Stimulated activated CD8-positive, alpha-beta memory T cell treated with anti-CD3 and anti-CD28 coated beads, Interleukin-15, amount 100 ng/mL, for 24 hours (primary cell): ENCODE measurements around the gene SEZ6L2.
A peak's percentile ranks its signal among the peaks of the same experiment; 100 is the strongest.
"Not testable (repeated sequence)": the region's sequence is repeated elsewhere in the genome, so short reads cannot be mapped to it uniquely, and the experiment has no call there.

ENCODE experiments used
- DNase-seq: peaks from one replicate; pipeline ENCODE4 v3.0.0-alpha.2; 2020; ENCODE audit warnings: low read depth

SEZ6L2 gene

DNA sequence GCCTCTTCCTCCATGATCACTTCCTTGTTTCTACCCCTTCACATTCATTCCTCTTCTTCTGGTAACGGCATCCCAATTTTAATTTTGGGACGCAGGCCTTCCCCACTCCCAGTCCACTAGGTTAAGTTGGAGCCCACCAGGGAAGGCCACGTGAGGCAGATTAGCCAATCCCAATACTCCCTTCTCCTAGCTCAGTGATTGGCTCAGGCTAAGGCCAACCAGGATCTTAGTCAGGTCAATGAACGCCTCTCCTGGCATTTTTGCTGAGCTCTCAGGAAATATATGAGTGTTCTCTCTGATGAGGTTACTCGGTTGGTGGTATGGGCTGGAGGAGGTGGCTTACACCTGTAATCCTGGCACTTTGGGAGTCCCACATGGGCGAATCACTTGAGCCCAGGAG is 15.4 kb downstream of the SEZ6L2 start:
- no peak for DNase-seq

DNA sequence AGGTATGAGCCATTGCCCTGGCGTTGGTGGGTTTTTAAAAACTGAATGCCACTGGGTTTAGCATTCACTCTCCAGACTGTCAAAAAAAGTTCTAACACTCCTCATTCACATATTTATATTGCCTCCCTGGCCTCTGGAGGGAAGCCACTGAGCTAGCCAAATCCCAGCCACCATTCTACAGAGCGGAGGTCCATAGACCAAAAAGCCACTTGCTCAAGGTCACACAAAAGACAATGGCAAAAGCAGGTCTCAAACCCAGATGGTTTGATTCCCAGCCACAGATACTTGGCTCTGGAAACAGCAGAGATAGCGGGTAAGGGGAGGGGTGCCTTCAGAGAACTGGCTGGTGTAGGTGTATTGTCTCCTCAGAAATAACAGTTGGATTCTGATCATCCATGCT is 18.3 kb downstream of the SEZ6L2 start:
- no peak for DNase-seq

DNA sequence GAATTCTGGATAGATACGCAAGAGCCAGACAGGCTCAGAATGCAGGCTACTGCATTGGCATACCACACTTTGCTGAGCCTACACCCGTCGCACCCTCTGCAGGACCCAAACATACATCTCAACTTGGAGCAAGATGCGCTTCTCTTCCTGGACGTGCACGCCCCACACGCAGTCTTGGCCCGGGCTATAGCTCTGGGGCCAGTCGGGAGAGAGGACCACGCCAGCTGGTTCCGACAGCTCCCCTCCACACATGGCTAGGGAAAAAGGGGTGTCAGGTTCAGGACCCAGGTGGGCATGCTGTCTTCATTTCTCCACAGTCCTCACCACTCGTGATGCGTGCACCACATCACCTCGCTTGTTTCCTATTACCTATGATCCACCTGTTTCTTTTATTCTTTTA is 21.2 kb downstream of the SEZ6L2 start:
- DNase-seq = no peak

DNA sequence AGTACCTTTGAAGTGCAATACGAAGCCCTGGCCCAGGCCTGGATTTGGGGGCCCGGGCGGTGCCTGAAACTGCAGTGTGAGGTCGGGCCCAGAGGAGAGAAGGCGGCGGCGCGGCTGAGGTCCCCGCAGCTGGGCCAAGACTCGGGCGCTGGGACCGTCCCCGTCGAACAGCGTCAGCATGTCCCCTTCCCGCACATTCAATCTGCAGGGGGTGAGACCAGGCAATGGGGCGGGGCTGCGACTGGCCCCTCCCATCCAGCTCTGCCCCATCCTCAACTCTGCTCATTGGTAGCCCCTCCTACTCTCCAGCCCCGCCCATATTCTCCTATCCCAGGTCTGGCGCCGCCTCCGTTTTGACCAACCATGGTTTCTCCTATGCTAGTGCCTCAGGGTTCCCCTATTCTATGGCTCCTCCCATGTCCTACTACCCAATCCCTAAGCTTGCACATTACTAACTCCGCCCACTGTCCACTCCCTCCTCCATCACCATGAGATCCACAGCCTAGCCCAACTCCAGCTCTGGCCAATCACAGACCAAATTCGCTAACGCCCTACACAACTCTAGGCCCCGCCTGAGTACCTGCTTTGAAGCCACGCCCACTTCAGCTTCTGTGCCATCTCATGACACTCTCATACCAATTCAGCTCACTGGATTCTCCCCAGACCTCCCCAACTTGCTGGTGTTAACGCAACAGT is 21.9 kb downstream of the SEZ6L2 start:
- no peak for DNase-seq

DNA sequence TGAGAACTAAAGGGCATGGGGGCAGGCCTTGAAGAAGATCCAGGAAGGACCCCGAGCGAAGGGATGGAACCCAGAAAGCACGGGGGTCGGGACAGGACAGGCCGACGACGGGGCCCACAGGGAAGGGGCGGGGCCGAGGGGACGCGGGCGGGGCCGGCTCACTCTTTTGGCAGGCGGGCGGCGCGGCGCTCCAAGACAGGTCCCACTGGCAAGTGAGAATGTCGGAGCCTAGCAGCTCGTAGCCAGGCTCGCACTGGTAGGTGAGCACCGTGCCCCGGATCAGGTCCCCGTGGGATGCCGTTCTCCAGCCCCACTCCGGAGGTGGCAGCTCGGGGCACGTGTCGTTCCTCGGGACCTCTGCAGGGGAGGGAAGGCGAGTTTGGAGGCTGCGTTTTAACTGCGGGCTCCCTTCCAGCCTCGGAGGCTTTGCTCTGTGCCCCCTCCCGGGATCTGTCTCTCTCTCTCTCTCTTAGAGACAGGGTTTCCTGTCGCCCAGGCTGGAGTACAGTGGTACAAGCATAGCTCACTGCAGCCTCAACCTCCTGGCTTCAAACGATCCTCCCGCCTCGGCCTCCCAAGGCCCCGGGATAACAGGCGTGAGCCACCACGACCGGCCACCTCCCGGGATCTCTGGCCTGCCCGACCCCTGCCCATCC is 22.6 kb downstream of the SEZ6L2 start:
- no peak for DNase-seq

DNA sequence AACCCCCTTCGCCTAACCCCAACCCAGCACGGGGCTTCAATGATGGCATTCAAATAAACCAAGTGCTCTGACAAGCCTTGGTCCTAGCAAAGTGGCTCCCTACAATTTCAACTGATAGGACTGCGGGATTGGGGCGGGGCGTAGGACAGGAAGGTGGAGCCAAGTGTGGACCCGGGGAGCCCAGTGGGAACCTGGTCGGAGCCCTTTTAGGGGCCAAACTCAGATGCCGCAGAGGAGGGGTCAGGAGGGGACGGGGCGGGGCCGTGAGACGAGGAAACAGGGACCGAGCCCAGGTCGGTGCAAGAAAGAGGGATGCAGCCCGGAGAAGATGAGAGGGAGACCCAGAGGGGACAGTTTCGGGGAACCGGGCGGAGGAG is 23.1 kb downstream of the SEZ6L2 start:
- DNase-seq = no peak

DNA sequence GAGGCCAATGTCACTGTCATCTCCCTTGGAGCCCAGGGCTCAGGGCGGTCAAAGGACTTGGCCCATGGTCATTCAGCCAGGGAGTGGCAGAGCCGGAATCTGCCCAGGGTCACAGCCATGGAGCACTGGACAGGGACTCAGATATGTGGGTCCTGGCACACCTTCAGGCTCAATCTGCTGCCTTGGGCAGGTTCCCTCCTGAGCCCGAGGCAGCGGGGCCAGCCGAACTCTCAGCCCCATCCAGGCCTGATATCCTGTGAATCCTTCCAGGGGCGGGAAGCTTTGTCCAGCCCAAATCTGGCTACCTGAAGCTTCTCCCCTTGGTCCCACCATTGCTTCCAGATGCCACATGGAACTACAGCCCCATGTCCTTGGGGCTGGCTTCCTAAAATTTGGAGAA is 24.1 kb downstream of the SEZ6L2 start:
- DNase-seq = no peak

DNA sequence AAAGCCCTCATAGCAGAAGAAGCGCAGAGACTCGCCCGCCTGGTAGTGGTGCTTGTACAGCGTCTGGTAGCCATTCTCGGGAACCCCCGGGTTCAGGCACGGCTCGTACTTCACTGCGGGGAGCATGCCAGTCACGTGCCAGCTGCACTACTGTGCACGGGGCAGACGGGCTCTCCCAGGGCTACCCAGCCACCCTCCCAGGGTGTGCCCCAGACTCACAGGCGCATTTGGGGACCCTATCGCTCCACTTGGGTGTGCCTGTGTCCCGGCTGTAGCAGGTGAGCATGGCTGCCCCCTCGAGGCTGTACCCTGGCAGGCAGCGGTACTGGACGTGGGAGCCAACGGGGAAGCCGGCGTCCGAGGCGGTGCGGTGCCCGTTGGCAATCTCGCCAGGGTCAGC is 26.0 kb downstream of the SEZ6L2 start:
- no peak for DNase-seq

DNA sequence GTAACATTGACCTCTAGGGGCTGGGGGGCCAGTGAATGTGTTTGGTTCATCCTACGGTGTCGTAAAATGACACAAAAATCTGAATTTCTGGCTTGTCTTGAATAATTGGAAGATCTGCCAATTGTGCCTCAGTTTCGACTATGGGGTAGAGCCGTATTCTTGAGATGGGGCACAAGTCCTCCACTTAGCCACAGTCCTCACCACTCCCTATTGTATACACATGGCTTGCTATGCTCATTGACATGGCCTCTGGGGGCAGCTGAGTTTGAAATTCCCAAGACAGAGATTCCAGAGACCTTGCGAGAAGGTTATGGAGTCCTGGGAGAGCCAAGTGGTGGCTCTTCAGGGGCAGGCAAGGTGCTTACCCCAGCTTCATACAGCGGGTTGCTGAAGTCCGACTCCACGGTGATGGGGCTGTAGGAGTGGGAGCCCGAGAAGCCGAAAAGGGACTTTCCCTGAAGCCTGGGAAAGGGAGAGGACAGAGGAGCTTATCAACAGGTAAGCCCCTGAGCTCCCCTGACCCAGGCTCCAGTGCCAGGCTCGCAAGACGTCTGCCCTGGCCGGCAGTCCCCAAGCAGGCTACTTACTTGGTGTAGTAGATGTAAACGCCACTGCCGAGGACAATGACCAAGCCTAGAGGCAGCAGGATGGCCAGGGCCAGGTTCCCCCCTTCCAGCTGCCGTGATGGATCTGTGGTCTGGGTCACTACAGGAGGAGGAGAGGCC is 27.4 kb downstream of the SEZ6L2 start:
- DNase-seq = no peak

DNA sequence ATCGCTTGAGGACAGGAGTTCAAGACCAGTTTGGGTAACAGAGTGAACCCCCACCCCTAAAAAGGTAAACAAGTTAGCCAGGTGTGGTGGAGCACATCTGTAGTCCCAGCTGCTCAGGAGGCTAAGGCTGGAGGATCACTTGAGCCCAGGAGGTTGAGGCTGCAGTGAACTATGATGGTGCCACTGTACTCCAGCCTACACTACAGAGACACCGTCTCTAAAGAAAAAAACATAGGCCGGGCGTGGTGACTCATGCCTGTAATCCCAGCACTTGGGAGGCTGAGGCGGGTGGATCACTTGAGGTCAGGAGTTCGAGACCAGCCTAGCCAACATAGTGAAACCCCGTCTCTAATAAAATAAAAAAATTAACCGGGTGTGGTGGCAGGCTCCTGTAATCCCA is 30.3 kb downstream of the SEZ6L2 start:
- not testable (repeated sequence) for DNase-seq

DNA sequence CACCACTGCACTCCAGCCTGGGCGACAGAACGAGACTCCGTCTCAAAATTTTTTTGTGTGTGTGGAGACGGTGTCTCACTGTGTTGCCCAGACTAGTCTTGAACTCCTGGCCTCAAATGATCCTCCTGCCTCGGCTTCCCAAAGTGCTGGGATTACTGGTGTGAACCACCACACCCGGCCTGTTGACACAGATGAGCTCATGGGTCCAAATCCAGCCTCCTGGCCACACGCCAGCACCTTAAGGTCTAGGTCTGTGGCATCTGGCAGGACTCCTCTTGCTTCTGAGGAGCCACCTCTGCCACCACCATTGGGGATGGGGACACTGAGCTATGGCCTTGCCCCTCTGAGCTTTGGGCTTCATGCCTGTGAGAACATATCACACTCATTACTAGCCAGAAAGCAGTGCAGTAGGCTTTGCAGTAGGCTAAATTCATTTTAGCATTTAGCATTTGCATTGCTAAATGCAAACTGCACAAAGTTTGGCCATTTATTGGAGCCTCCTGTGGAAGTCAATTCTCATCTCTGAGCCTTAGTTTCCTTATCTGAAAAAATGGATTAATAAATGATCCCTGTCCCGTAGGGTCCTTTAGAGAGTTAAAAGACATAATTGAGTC is 30.8 kb downstream of the SEZ6L2 start:
- no peak for DNase-seq

DNA sequence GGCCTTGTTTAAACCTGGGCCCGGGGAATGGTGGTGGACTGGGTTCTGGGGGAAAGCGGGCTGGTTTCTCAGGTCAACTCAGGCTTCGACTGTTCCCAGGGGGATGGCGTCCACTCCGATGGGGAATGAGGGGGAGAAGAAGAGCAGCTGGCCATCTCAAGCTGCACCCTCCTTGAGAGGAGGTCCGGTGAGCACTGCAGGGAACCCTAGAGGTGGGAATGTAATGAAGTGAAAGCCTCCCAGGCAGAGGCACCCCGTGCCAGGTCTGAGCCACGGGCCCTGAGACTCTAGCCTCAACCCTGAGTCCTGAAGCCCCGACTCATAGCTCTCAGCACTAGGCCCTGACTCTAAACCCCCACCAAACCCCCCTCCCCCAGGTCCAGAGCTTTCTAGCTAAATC is 35.1 kb downstream of the SEZ6L2 start:
- no peak for DNase-seq

DNA sequence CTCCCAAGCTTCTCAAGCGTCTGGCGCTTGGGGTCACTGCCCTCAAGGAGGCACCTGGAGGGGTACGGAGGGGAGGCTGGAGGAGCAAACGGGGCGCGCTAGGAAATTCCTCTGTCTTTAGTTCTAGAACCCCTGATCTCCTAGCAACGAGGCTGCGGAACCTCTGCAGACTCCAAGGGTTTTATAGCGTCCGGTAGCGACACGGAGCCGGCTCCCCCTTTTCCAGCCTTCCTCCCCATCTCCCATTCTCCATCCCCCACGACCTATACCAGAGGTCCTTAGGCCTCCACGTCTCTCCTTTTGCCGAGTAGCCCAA is 35.7 kb downstream of the SEZ6L2 start:
- DNase-seq = no peak

DNA sequence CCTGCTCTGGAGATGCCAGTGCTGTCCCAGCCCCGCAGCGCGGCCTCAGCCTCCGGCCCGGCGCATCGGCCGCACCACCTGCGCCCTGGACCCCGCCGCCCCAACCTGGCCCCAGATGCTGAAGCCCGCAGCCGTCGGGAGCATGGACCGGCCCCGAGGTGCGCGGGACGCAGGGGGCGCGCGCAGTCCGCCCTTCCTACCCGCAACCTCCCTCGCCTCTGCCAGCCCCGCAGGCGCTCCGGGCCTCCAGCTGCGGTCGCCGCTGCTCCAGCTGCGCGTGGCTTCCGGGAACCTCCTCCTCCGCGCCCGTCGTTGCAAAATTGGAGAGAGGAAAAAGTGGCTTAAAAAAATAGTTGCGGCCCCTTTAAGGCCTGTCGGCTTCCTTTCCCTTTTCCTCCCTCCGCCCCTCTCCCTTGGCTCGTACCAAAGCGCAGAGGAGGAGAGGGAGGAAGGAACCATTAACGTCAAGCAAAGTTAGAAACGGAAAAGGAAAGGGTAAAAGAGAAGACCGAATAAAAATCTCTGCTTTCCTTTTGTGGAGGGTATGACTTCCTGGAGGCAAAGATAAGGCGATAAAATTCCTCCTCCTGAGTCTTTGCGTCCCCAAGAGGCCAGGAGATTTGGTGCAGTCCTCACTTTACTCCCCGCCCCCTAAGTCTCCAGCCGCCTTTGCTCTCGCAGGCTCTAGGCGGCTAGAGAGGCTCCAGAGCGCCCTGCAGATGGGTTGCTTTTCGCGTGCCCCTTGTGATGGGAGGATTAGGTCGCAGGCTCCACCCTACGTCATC is 36.3 kb downstream of the SEZ6L2 start, which contains the start of gene CDIPT:
TSS of gene CDIPT (minus strand) at position 343 of the 785 bp plus-strand sequence. CDS start 369 bp downstream, outside the sequence.
- DNase-seq = peak; percentile 58

DNA sequence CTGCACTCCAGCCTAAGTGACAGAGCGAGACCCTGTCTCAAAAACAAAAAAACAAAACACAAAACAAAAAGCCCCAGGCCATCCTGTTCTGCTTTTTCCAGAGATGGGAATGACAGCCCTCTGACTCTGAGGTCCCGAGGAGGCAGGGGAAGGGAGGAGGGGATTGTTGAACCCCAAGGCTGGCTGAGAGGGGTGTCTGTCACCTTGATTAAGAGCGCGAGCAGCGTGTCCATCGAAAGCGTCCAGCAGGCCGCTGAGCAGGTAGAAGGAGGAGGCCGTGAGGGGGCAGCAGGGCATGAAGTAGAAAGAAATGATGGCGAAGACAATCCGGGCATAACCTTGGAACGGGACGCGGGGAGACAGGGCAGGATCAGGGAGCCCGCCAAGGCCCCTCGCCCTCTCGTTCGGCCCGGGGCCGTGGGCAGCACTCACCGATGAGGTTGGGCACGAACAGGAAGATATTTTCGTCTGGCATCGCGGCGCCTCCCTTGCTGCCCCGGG is 36.9 kb downstream of the SEZ6L2 start:
- no peak for DNase-seq

DNA sequence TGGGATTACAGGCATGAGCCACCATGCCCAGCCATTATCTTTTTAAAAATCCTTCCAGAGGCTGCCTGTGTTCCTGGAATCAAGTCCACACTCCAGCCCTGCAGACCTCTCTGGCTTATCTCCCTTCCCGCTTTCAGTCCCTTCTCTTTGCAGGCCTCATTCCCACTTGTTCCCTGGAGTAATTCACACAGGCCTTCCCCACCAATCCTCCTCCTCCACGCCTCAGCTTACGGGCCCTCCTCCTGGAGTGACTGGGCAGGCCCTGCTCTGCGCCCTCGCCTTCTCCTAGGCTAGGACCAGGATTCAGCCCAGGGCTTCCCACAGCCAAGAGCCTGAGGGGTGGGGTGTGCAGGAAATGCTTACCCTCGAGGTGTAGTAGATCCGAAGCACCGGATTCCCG is 39.1 kb downstream of the SEZ6L2 start:
- DNase-seq = no peak

DNA sequence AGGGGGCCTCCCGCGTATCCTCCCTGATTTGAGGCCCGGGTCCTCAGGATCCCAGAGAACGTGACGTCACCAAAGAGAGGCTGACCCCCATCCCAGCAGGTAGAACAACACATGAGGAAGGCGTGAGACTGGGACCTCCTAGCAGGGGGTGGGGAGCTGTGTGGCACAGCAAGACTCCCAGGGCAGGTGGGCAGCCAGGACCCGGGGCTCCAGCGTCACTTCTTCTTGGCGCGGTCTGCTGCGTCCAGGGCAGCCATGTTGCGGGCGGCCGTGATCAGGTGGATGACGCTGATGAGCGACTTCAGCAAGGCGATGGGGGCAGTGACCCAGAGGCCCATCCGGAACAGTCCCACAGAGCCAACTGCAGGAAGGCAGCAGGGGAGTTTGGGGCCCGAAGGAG is 40.4 kb downstream of the SEZ6L2 start:
- DNase-seq = no peak

DNA sequence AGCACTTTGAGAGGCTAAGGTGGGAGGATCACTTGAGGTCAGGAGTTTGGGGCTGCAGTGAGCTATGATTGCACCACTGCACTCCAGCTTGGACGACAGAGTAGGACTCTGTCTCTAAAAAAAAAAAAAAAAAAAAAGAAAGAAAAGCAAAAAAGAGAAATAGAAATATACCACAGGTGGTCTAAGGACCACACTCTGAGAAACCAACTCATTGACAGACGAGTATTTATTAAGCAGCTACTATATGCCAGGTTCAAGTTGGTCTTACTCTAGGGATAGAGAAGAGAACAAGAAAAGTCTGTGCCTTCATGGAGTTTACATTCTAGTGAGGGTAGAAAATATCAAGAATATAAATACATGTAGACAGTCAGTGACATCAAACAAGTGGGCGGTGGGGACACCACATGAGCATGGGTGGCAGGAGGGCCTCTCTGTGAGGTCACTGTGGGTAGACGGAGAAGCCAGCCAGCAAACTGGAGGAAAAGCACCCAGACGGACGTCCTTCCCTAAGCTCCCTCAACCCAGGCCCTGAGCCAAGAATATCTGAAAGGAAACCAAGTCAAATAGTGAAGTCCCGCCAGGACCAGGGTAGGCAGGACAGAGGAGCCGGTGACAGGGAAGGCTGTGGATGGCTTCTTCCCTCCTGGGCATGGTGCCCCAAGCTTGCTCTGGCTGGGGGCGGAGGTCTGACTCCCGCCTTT is 41.1 kb downstream of the SEZ6L2 start:
- no peak for DNase-seq

DNA sequence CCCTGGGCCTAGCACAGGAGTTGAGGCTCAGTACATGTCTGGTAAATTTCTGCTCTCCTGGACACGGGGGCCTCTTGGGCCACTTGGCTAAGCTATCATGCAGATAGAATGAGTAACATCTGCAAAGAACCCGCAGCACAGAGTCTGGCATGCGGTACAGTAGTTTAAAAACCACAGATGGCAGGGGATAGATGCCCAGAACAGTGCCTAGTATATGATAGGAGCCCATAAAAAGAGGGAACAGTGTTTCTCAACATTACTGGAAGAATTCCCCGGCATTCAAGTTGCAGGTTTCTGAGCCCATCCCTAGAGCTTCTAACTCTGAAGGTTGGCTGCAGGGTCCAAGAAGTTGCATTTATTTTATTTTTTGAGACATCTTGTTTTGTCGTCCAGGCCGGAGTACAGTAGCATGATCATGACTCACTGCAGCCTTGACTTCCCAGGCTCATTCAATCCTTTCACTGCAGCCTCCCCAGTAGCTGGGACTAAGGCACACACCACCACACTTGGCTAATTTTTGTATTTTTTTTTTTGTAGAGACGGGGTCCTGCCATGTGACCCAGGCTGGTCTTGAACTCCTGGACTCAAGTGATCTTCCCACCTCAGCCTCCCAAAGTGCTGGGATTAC is 42.1 kb downstream of the SEZ6L2 start:
- no peak for DNase-seq

DNA sequence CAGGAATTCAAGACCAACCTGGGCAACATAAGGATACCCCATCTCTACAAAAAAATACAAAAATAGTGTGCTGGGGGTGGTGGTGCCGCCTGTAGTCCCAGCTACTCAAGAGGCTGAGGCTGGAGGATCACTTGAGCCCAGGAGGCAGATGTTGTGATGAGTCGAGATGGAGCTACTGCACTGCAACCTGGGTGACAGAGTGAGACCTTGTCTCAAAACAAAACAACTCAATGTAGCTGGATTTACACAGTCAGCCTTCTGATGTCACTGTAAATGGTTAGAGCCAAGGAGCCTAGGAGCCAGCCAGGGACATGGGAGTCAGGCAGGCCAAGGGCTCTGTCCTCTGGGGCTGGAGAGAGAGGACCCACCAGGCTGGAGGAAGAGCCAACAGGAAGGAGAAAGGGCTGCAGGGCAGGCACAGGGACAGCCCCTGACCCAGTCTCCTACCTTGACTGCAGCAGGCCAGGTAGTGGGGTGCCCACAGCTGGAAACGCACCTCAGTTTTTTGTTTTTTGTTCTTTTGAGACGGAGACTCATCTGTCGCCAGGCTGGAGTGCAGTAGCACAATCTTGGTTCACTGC is 44.7 kb downstream of the SEZ6L2 start:
- DNase-seq = no peak

DNA sequence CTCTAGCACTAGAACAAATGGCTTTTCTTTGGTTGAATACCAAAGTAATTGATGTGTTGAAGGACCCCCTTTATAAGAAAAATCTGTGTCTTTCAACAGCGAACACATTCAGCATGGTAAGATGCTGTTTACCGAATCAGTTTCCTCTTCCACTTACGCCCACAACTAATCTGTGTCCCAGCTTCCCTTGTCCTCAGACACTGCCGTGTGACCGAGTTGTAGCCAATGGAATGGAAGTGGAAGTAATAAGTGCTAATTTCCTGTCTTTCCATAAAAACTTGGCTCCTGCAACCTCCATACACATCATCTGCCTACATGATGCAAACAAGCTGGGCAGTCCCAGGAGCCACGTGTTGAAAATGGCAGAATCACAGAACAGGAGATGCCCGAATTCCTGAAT is 46.7 kb downstream of the SEZ6L2 start:
- DNase-seq = no peak
